Measurements from ENCODE around the gene ANKRD40CL. TPM values are rescaled to one million over a fixed set of nuclear protein-coding genes. Genes with fewer than 3 reads are reported as not detected.

ANKRD40CL gene
- total RNA-seq, 8 experiments from 2014 or later, result 0.20 to 2.6 (median 0.63) TPM

DNA sequence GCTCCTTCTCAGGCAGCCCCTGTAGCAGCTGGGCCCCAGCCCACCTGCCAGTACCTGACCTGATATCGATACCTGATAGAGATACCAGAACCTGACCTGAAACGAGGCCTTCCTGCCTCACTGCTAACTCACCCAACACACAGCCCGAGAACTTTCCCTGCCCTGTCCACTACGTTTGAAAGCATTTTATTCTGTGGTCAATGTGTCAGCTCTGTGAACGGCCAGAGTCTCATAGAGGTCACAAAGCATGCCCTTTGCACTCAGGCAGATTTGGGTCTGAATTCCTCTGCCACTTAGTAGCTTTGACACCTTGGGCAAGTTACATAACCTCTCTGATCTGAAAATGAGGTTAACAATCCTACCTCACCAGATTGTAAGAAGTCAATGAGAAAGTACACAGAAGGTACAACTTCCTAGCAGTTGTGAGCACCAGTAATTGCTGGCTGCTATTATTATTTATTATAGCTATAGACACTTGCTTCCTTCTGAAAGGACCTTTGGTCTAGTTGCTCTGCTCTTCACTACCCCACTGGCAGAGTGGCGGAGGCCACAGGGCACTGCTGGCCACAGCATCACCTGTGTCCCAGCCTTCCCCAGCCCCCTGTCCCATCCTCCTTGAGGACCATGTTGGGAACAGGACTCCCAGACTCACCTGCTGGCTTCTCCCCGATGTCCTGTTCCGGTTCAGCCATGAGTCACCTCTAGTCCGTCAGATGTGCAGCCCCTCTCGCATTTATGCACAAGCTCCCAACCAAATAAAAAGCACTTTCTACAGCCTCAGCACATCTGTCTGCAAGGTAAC, 895 bp downstream of the ANKRD40CL start:
- Histone ChIP-seq H3K27ac (no peak overlapping the region), H3K4me3 (no peak overlapping the region), H3K4me1 (replicated peaks in 1 of 2) (peaks cover 30 to 33% of the 10 kb centered on the region in 2 donors)
- peak in 2 of 8 experiments; percentile 3 to 12 for ATAC-seq (replicated peaks in 6 of 8)
- 20 to 100% (median 63%) methylated on average over 1 to 5 of the region's 10 CpGs; no CpG with 5 or more reads in 5 of the 10 experiments for WGBS, 10 experiments
- in situ Hi-C loops (cut with MboI; ENCODE audit: low pct_unique_long_range_greater_than_20kb in 2 of 9, low sequenced_read_pairs in 9 of 9, unreplicated experiment in 9 of 9), result no loop called here

DNA sequence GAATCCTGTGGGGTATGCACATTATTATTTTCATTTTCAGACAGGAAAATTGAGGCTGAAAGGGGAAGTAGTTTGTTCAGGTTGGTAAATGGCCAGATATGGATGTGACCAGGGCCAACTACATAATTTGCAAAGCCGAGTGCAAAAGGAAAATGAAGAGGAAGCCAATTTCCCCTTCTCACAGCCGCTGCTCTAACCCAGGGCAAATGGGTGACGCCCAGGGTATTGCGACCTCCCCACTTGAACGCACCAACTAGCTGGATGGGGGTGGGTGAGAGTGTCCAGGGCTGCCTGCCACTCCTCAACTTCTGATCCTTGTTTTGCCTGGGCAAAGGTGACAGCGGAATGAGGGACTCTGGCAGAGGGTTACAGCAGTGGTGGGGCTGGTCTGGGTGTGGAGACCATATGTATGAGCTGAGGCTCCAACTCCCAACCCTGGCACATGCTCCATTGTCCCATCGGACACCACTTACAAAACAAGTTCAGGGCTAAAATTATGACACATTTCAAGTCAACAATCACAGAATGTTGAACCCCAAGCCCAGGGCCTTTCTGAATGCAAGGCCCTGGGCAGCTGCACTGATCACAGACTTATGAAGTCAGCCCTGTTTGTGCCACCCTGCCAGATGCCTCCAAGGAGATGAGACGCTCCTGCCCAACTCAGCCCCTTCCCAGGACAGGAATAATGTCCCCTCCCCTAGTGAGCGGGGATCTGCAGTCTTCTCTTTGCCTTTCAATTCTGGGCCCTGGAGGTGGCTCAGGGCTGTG, 1.7 kb downstream of the ANKRD40CL start:
- in situ Hi-C loops (cut with MboI; ENCODE audit: low pct_unique_long_range_greater_than_20kb in 2 of 9, low sequenced_read_pairs in 9 of 9, unreplicated experiment in 9 of 9), result no loop called here
- H3K27ac ChIP-seq, result no peak overlapping the region
- peak in 5 of 8 experiments; percentile 10 to 40 (median 36) for ATAC-seq (replicated peaks in 6 of 8)
- 0 to 96% (median 80%) methylated on average over 1 to 6 of the region's 9 CpGs; no CpG with 5 or more reads in 3 of the 10 experiments for WGBS, 10 experiments
- H3K4me3 ChIP-seq, result no peak overlapping the region
- H3K4me1 ChIP-seq (replicated peaks in 1 of 2), result peaks cover 30 to 33% of the 10 kb centered on the region in 2 donors

DNA sequence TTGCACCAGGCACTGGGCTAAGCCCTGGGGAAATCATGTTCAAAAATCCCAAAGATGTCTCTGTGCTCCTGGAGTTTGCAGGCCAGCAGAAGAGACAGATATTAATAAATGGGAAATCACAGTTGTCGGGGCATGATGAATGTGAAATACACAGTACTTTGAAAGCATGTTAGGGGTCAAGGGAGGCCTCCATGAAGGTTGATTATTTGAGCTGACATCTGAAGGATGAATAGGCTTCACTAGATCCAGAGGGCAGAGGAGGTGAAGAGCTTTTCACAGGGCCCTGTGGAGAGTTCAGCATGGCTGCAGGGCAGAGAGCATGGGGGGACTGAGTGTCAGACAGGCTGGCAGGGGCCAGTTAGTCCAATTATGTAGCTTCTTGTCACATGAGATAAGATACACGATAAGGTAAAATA, 2.6 kb downstream of the ANKRD40CL start:
- peak in 6 of 8 experiments; percentile 2 to 73 (median 44) for ATAC-seq (replicated peaks in 6 of 8)
- in situ Hi-C loops (cut with MboI; ENCODE audit: low pct_unique_long_range_greater_than_20kb in 2 of 9, low sequenced_read_pairs in 9 of 9, unreplicated experiment in 9 of 9), result no loop called here
- Histone ChIP-seq H3K27ac (no peak overlapping the region), H3K4me3 (no peak overlapping the region), H3K4me1 (replicated peaks in 1 of 2) (peaks cover 30 to 33% of the 10 kb centered on the region in 2 donors)
- WGBS, 10 experiments, result 17 to 80% (median 37%) methylated on average over 1 to 2 of the region's 2 CpGs

DNA sequence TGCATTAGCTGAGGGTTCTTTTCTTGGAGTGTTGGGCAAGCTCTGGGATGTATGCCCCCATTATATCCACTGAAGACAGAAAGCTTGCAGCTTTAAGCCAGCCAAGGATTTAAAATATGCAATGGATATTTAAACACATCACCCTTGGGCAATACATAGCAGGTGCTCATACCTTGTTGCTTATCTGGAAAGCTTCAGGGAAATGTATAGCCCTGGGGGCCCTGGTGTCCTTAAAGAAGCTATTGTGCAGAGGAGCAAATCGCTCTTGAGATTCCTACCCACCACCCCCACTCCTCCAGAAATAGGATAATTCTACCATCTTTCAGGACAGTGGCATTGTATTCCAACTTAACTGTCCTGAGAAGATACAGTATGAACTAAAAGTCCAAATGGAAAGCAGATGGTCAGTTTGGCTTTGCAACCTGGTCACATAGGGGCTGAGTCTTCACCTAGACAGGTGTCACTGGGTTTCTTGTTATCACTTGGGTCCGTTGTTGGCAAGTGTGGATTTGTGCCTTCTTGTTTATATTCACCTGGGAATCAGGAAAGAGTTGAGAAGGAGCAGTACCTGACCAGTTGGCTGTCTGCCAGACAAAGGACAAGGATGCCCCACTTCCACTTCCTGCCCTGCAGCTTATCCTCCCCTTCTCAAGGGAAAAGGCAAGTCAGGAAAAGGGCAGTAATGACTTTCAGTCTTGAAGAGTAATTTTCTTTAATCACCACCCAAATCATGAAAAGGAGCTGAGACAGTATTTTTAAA, 3.4 kb downstream of the ANKRD40CL start:
- in situ Hi-C loops (cut with MboI; ENCODE audit: low pct_unique_long_range_greater_than_20kb in 2 of 9, low sequenced_read_pairs in 9 of 9, unreplicated experiment in 9 of 9), result no loop called here
- H3K4me3 ChIP-seq, result no peak overlapping the region
- no peak overlapping the region for H3K27ac ChIP-seq
- ATAC-seq (replicated peaks in 6 of 8), result peak in 1 of 8 experiments; percentile 21
- WGBS, 10 experiments, result 33 to 100% (median 84%) methylated on average over 1 to 2 of the region's 2 CpGs; no CpG with 5 or more reads in 2 of the 10 experiments
- peaks cover 30 to 33% of the 10 kb centered on the region in 2 donors for H3K4me1 ChIP-seq (replicated peaks in 1 of 2)

DNA sequence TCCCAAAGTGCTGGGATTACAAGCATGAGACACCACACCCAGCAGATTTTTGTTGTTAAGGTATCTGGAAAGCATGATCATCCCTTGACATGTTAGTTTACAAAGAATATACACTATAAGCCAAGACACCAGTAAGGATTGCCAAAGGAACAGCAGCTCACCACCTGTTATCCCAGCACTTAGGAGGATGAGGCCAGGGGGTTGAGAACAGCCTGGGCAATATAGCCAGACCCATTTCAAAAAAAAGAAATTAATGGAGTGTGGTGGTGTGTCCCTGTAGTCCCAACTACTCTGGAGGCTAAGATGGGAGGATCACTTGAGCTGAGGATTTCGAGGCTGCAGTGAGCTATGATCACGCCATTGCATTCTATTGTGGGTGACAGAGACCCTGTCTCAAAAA, 5.1 kb downstream of the ANKRD40CL start:
- in situ Hi-C loops (cut with MboI; ENCODE audit: low pct_unique_long_range_greater_than_20kb in 2 of 9, low sequenced_read_pairs in 9 of 9, unreplicated experiment in 9 of 9), result no loop called here
- H3K27ac ChIP-seq, result no peak overlapping the region
- no peak overlapping the region for H3K4me3 ChIP-seq
- 60 to 100% (median 89%) methylated on average over 1 to 2 of the region's 2 CpGs; no CpG with 5 or more reads in 1 of the 10 experiments for WGBS, 10 experiments
- no peak for ATAC-seq (replicated peaks in 6 of 8)
- peaks cover 30 to 33% of the 10 kb centered on the region in 2 donors for H3K4me1 ChIP-seq (replicated peaks in 1 of 2)

DNA sequence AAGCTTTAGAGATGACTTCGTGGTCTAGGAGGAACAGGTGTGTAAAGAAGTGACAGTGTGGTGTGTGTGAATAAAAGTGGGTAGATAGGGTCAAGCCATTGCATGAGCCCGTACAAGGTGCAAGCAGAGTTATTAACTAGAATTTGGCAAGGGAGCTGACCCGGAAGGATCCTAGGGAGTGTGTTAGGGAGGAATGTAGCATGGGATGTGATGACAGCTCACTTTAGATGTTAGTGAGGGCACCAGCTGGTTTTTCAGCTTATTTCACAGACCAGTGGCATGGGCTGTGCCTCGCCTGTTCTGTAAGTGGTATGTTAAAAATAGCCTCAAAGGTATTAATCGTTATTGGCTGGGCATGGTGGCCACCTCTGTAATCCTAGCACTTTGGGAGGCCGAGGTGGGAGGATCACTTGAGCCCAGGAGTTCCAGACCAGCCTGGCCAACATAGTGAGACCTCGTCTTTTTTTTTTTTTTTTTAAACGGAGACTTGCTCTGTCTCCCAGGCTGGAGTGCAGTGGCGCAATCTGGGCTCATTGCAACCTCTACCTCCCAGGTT, 8.3 kb downstream of the ANKRD40CL start:
- Histone ChIP-seq H3K27ac (no peak overlapping the region), H3K4me1 (replicated peaks in 1 of 2) (peaks cover 13 to 15% of the 10 kb centered on the region in 2 donors), H3K4me3 (no peak overlapping the region)
- in situ Hi-C loops (cut with MboI; ENCODE audit: low pct_unique_long_range_greater_than_20kb in 2 of 9, low sequenced_read_pairs in 9 of 9, unreplicated experiment in 9 of 9), result no loop called here
- peak in 1 of 8 experiments; percentile 13 for ATAC-seq (replicated peaks in 6 of 8)
- WGBS, 10 experiments, result 20 to 100% (median 69%) methylated on average over 1 to 7 of the region's 9 CpGs; no CpG with 5 or more reads in 2 of the 10 experiments

DNA sequence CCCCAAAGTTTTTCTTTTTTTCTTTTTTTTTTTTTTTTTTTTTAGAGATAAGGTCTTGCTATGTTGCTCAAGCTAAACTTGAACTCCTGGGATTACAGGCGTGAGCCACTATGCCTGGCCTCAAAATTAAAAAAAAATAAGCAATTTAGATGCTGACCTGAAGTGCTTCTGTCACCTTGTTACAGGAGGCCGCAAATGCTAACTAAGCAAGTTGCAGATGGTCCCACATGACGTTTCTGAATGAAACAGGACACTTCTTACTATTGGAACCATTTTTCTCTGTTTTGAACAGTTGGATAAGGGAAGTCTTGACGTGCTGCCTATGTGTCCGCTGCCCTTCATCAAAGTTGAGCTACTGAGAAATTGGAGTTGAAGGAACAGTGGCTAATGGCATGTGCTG, 8.8 kb downstream of the ANKRD40CL start:
- in situ Hi-C loops (cut with MboI; ENCODE audit: low pct_unique_long_range_greater_than_20kb in 2 of 9, low sequenced_read_pairs in 9 of 9, unreplicated experiment in 9 of 9), result no loop called here
- ATAC-seq (replicated peaks in 6 of 8), result no peak
- Histone ChIP-seq H3K27ac (no peak overlapping the region), H3K4me3 (no peak overlapping the region), H3K4me1 (replicated peaks in 1 of 2) (peaks cover 9 to 10% of the 10 kb centered on the region in 2 donors)
- 20 to 84% (median 62%) methylated on average over 2 to 5 of the region's 5 CpGs for WGBS, 10 experiments

DNA sequence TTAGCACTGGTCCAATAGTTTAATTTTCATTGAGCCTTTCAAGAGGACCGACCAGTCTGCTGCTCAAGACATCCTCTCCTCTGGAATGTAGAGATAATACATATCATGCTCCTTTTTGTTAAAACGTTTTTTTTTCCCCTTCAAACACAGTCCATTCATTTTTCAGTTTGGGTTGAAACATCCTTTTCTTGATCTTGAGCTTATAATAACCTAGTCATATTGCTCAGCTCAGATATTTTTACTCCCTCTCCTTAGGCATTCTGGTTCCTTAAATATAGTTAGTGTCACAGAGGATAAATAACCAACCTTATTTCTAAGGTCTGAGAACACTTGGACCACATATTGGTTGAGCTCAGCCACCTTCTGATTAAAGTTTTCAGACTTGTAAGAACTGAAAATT, 12.8 kb downstream of the ANKRD40CL start:
- H3K4me1 ChIP-seq (replicated peaks in 1 of 2), result no peaks in the 10 kb centered on the region
- H3K4me3 ChIP-seq, result no peak overlapping the region
- no peak for ATAC-seq (replicated peaks in 6 of 8)
- H3K27ac ChIP-seq, result no peak overlapping the region
- 0 to 71% (median 50%) methylated on average over 1 to 2 of the region's 2 CpGs; no CpG with 5 or more reads in 1 of the 10 experiments for WGBS, 10 experiments
- in situ Hi-C loops (cut with MboI; ENCODE audit: low pct_unique_long_range_greater_than_20kb in 2 of 9, low sequenced_read_pairs in 9 of 9, unreplicated experiment in 9 of 9), result no loop called here

DNA sequence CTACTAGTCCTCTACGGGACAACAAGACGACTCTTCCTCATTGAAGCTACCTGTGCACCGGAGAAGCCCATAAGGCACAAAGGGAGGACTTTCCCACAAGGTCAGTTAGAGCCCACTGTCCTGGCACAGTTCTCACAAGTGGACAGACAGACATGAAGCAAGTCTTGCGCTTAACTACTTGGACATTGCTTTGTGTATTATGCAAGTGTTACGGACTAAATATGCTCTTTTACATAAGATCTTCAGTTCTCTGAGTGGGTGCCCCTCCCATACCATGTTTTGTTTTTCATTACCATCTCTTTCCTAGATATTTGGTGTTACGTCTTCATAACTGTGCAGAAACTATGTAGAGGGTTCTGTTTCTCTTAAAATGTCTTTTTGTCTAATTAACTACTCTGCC, 18.1 kb downstream of the ANKRD40CL start:
- in situ Hi-C loops (cut with MboI; ENCODE audit: low pct_unique_long_range_greater_than_20kb in 2 of 9, low sequenced_read_pairs in 9 of 9, unreplicated experiment in 9 of 9), result no loop called here
- Histone ChIP-seq H3K4me3 (no peak overlapping the region), H3K4me1 (replicated peaks in 1 of 2) (no peaks in the 10 kb centered on the region), H3K27ac (no peak overlapping the region)
- WGBS, 10 experiments, result 75 to 100% (median 89%) methylated on average over 1 to 6 of the region's 6 CpGs; no CpG with 5 or more reads in 1 of the 10 experiments
- ATAC-seq (replicated peaks in 6 of 8), result peak in 3 of 8 experiments; percentile 55 to 67 (median 65)

DNA sequence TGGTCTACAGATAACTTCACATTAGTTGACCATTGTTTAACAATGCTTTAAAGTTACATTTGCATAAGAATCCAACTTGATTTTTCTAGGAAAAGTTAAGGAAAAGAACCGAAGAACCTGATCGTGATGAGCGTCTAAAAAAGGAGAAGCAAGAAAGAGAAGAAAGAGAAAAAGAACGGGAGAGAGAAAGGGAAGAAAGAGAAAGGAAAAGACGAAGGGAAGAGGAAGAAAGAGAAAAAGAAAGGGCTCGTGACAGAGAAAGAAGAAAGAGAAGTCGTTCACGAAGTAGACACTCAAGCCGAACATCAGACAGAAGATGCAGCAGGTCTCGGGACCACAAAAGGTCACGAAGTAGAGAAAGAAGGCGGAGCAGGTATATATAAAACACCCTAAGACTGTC, 21.7 kb downstream of the ANKRD40CL start:
- in situ Hi-C loops (cut with MboI; ENCODE audit: low pct_unique_long_range_greater_than_20kb in 2 of 9, low sequenced_read_pairs in 9 of 9, unreplicated experiment in 9 of 9), result no loop called here
- WGBS, 10 experiments, result 84 to 98% (median 94%) methylated on average over 7 to 12 of the region's 12 CpGs
- H3K4me1 ChIP-seq (replicated peaks in 1 of 2), result no peaks in the 10 kb centered on the region
- no peak for ATAC-seq (replicated peaks in 6 of 8)
- no peak overlapping the region for H3K4me3 ChIP-seq
- H3K27ac ChIP-seq, result no peak overlapping the region

DNA sequence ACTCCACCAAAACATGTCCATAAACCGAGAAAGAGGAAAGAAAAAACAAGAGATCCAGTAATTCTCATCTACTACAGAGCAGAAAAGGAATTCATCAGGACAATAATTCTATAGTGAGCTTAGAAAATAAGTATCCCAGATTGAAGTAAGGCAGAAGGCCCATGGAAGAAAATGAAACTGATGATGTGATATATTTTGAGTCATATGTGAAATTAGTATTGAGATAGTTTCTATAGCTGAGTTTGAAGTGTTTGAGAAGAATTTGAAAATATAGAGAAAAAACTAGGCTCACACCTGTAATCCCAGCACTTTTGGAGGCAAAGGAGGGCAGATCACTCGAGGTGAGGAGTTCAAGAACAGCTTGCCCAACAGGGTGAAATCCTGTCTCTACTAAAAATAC, 28.2 kb downstream of the ANKRD40CL start:
- in situ Hi-C loops (cut with MboI; ENCODE audit: low pct_unique_long_range_greater_than_20kb in 2 of 9, low sequenced_read_pairs in 9 of 9, unreplicated experiment in 9 of 9), result no loop called here
- no peaks in the 10 kb centered on the region for H3K4me1 ChIP-seq (replicated peaks in 1 of 2)
- WGBS, 10 experiments, result 25 to 68% (median 52%) methylated on average over 1 to 2 of the region's 2 CpGs; no CpG with 5 or more reads in 4 of the 10 experiments
- ATAC-seq (replicated peaks in 6 of 8), result no peak
- H3K27ac ChIP-seq, result no peak overlapping the region
- no peak overlapping the region for H3K4me3 ChIP-seq

DNA sequence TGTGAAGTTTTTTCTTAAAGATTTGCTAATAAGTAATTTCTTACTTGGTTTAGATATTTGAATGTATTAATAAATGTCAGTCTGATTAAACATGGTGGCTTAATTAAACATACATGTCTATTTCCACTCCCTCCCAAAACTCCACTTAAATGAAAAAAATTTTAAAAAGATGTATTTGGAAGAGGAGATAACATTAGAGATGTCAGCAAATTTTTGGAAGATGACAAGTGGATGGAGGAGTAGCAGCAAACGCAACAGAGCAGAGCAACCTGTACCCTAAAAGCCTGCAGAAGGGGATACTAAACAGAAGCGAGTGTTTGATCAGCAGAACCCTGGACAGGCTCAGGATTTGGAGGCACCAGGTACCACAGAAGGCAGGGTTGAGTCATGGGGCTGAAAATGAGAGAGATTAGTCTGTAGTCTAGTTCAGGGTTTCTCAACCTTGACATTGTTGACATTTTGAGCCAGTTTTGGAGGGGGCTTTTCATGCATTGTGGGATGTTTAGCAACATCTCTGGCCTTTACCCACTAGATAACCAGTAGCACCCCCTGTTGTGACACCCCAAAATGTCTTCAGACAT, 30.1 kb downstream of the ANKRD40CL start:
- Histone ChIP-seq H3K4me1 (replicated peaks in 1 of 2) (no peaks in the 10 kb centered on the region), H3K27ac (no peak overlapping the region), H3K4me3 (no peak overlapping the region)
- in situ Hi-C loops (cut with MboI; ENCODE audit: low pct_unique_long_range_greater_than_20kb in 2 of 9, low sequenced_read_pairs in 9 of 9, unreplicated experiment in 9 of 9), result no loop called here
- 50 to 100% (median 95%) methylated on average over 1 to 2 of the region's 2 CpGs; no CpG with 5 or more reads in 2 of the 10 experiments for WGBS, 10 experiments
- no peak for ATAC-seq (replicated peaks in 6 of 8)

All from motor neuron (in vitro differentiated cells).